Measurements from ENCODE around the gene PRIM2.
"Not testable (repeated sequence)": the region's sequence is repeated elsewhere in the genome, so short reads cannot be mapped to it uniquely, and the experiment has no call there.

PRIM2 gene

DNA sequence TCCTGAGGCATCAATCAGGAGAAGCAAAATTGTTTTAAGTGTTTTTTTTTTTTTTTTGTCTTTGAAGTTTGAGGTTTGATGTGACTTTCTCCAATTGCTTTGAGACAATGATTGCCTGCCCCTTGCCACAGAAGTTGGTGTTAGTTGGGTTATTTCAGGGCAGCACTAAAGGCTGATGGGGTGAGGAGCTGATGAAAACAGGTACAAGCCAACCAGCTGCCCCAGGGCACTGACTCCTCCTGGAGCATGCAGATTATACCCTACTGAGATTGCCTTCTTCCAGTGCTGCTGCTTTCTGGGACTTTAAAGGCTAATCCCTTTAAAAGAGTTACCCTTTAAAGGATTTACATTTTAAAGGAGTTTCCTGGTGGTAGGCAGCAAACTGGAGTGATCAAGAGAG is 172.5 kb downstream of the PRIM2 start:
- not testable (repeated sequence) for DNase-seq (ENCODE audit: extremely low read depth in 1 of 2, low read depth in 1 of 2)

DNA sequence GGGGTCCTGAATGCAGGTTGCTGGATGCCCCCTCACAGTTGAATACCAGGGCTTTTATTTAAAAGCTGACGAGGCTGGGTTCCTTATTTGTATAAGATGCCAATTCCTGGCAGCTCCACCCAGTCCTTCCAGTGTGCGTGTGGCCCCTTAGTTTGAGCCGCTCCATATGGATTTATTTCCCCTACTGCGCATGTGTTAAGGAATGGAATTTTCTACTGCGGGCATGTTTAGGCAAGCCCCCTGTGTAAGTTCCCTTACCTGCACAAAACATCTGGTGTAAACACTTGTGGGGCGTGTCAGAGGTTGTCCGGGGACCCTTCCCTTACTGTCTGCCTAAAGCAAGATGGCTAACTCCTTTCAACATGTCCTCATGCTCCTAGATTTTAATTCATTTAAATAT is 174.4 kb downstream of the PRIM2 start:
- DNase-seq (ENCODE audit: extremely low read depth in 1 of 2, low read depth in 1 of 2) = not testable (repeated sequence)

DNA sequence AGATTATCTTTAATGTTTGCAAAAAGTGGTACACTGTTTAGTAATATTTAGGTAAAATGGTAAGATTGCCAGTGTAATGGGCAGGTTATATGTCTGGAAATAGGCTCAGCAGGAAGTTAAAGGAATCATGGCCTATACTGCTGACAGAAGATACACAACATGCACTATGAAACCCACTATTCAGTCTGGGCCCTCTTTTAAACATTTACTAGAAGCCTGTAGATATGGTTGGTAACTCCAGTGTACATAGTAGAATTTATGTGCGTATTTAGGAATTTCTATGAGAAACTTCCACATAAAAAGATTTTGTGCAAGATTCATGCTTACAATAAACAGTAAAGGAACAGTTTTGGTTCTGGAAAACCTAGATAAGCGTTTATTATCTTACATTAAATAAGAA is 178.8 kb downstream of the PRIM2 start:
- DNase-seq (ENCODE audit: extremely low read depth in 1 of 2, low read depth in 1 of 2) = not testable (repeated sequence)

DNA sequence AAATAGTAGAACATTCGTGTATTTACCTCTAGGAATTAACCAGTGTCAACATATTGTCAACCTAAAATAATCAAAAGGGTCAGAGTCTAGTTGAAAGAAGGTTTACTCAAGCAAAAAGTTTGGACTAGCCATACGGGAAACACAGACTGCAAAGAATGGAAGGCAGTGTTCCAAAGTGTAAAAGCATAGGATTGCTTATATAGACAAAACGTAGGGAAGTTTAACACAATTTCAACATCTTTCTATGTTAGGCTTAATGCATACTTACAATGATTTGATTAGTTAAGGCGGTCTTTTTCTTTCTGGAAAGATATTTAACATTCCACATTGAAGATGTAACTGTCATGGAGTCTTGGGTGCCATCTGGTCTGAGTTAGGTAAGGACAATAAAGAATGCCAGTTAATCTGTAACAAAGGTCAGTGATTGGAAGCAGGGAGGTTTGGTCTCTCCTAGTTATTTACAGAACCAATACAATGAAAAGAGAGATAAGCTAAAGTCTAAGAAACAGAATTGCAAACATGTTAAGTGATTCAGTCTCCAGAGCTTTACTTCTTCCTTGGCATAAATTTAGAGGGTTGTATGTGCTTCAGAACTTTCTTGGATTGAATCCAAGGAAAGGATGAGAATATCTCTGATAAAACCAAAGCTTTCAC is 183.1 kb downstream of the PRIM2 start:
- not testable (repeated sequence) for DNase-seq (ENCODE audit: extremely low read depth in 1 of 2, low read depth in 1 of 2)

DNA sequence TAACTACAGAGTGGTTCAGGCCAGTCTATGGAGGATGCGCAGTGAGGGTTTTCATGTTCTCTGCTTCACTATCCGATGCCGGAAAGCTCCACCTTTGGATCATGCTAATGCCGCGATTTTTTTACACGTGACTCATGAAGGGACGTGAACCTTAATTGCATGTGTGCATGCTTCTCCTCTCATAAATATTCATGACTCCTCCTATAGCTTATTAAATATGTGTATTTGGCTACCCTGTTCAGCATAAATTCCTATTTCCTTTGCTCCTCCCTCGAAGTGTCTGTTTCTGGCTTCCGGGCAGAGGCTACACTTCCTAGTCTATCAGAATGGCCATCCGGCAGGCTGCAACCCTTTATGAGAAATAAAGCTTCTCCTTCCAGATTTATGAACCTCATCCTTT is 185.0 kb downstream of the PRIM2 start:
- not testable (repeated sequence) for DNase-seq (ENCODE audit: extremely low read depth in 1 of 2, low read depth in 1 of 2)

DNA sequence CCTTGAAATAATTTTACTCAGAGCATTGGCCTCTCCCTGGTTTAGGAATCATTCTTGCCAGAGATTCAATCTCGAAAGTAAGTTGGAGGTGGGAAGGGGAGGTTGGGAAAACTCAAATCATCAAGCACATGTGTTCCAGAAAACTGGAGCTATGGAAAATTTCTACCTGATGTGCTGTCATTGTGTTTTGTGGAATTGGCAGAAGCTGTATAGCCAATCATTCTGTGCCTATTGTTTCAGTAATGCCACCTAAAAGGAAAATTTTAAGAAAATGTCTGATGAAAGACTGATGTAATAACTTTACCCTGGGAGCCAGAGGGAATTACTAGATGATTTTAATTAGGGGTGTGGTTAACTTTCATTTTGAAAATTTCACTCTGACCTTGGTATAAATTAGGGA is 187.8 kb downstream of the PRIM2 start:
- not testable (repeated sequence) for DNase-seq (ENCODE audit: extremely low read depth in 1 of 2, low read depth in 1 of 2)

DNA sequence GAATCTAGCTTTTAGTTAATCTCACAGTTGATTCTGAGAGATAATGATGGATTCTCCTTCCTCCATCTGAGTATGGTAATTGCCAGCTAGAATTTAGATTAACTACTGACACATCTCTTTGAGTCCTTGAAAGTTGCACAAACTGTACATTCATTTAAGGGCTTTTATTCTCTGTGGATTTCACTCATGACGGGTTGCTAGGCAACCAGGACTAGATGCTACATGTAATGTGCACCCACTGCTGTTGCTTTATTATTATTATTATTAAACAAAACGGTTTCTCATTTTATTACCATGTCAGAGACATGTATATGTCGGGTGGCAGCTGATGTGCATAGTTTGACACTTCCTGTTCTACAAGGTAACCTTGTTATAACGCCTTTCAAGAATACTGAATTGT is 193.0 kb downstream of the PRIM2 start:
- DNase-seq (ENCODE audit: extremely low read depth in 1 of 2, low read depth in 1 of 2) = not testable (repeated sequence)

DNA sequence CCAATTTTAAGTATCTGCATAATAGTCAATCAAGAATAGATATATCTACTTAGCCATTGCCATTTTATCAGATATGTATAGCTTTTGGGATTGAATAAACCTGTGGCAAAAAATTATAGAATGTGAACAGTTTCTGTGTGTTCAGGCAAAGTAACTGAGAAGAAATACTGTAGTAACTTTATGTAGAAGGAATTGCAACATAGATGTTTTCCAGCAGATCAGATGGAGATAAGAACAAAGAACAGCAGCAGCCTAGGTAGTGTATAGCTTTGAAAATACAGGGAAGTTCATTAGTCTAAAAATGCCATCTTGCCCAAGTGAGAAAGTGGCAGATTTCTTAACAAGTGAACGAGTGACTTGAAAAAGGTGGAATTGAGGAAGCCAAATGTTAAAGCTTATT is 197.7 kb downstream of the PRIM2 start:
- not testable (repeated sequence) for DNase-seq (ENCODE audit: extremely low read depth in 1 of 2, low read depth in 1 of 2)

DNA sequence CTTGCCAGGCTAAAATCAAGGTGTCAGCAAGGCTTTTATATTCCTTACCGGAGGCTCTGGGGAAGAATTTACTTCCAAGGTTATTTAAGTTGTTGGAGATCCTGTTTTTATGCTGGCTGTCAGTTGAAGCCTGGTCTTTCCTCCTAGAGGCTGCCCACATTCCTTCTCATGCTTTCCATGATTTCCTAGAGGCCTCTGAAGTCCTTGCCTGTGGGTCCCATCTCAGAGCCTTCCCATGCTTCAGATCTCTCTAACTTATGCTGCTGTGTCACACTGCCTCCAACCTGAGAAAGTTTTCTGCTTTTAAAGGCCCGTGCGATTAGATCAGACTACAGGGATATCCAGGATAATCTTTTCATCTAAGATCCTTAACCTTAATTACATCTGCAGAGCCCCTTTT is 198.4 kb downstream of the PRIM2 start:
- not testable (repeated sequence) for DNase-seq (ENCODE audit: extremely low read depth in 1 of 2, low read depth in 1 of 2)

DNA sequence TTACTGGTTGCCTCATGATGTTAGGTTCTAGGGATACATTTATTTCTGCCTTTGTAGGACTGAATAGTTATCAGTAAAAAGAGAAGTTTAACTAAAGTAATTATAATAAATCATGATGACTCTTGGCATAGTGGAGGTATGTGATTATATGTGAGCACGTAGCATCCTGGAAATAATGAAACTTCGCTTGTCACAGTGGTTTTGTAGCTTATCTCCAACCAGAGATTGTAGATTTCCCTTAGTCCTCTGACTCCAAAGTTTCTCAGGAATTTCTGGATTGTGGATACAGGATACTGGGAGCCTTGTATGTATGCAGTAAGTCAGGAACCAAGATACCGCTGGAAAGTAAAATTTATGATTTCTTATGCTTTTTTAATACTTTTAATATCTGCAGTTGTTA is 199.3 kb downstream of the PRIM2 start:
- not testable (repeated sequence) for DNase-seq (ENCODE audit: extremely low read depth in 1 of 2, low read depth in 1 of 2)

DNA sequence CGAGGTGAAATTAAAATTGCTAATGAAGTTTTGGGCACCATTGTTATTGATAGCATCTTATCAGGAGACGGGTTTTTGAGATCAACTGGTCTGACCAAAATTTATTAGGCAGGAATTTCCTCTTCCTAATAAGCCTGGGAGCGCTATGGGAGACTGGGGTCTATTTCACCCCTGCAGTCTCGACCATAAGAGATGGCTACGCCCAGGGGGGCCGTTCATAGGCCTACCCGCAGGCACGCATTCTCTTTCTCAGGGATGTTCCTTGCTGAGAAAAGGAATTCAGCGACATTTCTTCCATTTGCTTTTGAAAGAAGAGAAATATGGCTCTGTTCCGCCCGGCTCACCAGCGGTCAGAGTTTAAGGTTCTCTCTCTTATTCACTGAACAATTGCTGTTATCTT is 201.8 kb downstream of the PRIM2 start:
- not testable (repeated sequence) for DNase-seq (ENCODE audit: extremely low read depth in 1 of 2, low read depth in 1 of 2)

DNA sequence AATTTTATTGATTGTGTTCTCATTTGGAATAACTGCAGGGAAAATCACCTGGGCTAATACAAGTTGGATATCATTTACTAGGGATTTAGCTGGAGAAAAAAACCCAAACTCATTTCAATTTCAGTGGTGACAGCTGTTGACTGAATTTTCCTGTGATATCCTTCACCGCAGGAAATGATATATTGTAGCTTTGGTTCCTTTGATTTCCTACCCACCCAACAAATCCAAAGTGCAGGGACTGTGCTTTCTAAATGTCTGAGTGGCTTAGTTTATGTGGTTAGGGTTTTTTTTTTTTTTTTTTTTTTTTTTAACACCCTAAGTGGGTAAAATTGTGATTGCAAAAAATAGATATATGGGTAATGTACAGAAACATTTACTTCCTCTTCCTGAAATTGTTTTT is 203.7 kb downstream of the PRIM2 start:
- DNase-seq (ENCODE audit: extremely low read depth in 1 of 2, low read depth in 1 of 2) = not testable (repeated sequence)

DNA sequence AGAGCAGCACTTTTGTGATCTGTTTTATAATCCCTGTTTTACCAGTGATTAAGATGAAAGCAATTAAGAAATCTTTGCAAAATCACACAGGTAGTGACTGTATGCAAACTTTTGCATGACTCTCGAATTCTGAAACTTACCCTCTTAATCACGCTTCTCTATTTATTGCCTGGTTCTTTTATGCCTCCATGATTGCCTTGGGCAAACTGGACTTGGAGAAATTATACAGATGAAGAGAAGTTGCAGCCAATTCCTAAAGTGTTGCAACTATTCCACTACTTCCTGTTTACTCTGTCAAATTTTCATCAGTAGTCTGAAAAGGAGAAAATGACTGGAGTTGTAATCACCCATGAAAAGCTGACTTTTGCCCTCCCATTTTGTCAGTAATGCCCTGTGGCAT is 205.8 kb downstream of the PRIM2 start:
- not testable (repeated sequence) for DNase-seq (ENCODE audit: extremely low read depth in 1 of 2, low read depth in 1 of 2)

DNA sequence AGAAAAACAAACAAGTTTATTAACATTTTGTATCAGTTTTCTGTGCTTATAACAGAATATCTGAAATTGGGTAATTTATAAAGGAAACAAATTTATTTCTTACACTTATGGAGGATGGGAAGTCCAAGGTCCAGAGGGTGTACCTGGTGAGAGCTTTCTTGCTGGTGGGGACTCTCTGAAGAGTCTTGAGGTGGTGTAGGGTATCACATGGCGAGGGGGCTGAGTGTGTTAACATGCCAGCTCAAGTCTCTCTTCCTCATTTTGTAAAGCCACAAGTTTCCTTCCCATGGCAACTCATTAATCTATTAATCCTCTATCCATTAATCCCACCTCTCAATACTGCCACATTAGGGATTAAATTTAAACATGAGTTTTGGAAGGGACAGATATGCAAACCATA is 212.3 kb downstream of the PRIM2 start:
- not testable (repeated sequence) for DNase-seq (ENCODE audit: extremely low read depth in 1 of 2, low read depth in 1 of 2)

DNA sequence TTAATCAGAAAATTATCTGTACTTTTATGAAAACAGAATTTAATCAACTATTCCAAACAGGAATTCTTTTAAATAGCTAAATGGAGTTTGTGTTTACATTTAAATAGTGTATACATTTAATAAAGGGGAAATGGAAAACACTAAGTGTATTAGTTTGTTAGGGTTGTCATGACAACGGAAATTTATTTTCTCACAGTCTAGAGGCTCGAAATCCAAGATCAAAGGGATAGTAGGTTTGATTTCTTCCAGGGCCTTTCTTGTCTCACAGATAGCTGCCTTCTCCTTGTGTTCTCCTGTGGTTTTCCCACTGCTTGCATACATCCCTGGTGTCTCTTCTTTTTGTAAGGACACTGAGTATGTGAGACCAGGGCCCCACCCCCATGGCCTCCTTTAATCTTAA is 215.2 kb downstream of the PRIM2 start:
- DNase-seq (ENCODE audit: extremely low read depth in 1 of 2, low read depth in 1 of 2) = not testable (repeated sequence)

DNA sequence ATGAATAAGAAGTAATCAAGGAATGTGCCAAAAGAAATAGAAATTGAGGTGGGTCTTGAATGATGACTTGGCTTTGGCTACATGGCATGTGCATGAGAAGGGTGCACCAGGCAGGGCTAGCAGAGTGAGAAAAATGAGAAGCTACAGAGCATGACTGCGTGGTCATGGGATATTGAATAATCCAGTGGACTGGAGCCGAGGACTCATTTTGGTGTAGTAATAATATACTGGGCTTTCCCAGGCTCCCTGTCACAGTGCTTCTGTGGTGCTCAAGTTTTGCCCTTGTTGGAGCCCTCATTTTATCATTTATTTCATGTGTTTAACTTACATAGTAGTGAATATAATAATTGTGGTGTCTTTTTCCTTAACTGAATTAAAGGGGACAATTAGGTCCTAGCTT is 217.7 kb downstream of the PRIM2 start:
- DNase-seq (ENCODE audit: extremely low read depth in 1 of 2, low read depth in 1 of 2) = not testable (repeated sequence)

DNA sequence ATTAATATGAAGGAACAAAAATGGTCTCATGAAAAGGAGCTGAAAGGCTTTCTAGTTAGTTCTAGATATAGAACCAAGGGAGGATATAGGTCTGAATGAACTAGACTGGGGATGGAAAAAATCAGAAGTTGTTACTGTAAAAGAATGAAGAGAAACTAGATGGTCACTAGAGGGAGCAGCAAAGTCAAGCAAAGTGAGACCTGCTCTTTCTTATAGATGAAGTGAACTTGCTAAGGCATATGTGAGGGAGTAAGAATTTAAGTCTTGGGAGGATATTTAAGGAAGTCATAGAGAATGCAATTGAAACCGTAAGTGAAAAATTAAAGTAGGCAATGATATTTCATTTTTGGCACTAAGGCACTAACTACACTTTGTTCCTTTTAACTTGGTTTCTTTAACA is 218.6 kb downstream of the PRIM2 start:
- DNase-seq (ENCODE audit: extremely low read depth in 1 of 2, low read depth in 1 of 2) = not testable (repeated sequence)

DNA sequence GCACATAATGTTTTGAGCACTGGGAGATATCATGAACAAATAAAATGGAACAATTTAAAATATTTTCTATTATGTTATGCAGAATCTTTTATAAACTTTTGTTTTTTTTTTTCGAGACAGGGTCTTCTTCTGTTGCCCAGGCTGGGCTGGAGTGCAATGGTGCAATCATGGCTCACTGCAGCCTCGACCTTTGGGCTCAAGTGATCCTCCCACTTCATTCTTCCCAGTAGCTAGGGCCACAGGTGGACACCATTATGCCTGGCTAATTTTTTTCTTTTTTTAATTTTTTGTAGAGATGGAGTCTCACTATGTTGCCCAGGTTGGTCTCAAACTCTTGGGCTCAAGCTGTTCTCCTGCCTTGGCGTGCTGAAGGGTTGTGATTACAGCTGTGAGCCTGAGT is 220.5 kb downstream of the PRIM2 start:
- not testable (repeated sequence) for DNase-seq (ENCODE audit: extremely low read depth in 1 of 2, low read depth in 1 of 2)

DNA sequence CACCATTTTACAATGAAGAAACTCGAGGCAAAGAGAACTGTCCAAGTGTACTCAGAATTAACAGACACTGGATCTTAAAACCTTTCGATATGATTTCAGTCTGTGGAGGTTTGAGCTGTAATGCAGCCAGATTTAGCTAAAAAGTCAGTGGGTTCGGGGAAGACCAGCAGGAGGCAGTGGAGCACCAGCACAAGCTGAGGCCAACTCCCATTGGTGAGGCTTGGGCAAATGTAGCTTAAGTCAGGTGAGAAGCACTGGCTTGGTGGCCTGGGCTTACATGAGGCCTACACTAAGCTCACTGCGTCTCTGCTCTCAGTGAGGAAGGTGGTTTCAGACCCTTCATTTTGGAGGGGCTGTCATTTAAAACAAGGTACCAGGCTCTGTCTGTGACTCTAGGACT is 234.5 kb downstream of the PRIM2 start:
- not testable (repeated sequence) for DNase-seq (ENCODE audit: extremely low read depth in 1 of 2, low read depth in 1 of 2)

DNA sequence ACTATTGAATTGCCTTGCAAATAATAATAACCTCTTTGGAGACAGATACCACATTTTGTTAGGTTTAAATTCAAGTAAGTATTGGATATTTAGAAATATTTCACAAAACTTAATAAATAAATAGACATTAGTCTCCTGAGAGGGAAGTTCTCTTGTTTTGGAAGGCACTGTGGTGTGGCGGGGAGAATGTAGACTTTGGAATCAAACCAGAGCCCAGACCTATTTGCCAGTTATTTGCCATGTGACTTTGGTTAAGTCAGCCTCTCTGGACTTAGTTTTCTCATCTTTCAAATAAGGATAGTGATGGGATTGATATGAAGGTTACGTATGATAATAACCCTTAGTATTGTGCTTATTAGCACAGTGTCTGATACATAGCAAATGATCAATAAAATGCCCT is 240.4 kb downstream of the PRIM2 start:
- DNase-seq (ENCODE audit: extremely low read depth in 1 of 2, low read depth in 1 of 2) = not testable (repeated sequence)

DNA sequence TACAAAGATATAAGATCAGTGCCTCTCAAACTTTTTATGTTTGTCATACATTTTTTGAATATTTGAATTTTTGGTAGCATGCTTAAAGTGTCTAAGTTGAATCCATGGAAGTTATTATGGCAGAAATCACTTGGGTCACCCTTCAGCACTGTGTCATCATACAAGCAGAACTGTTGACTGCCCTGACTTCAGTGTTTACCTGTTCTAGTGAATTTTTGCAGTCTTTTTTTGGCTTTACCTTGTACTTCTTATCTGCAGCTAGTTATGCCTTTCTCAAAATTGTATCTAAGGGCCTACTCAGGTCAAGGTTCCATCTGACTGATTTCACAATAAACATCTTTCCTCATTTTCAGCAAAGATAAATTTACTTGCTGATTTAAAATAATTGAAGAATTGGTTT is 241.7 kb downstream of the PRIM2 start:
- DNase-seq (ENCODE audit: extremely low read depth in 1 of 2, low read depth in 1 of 2) = not testable (repeated sequence)

DNA sequence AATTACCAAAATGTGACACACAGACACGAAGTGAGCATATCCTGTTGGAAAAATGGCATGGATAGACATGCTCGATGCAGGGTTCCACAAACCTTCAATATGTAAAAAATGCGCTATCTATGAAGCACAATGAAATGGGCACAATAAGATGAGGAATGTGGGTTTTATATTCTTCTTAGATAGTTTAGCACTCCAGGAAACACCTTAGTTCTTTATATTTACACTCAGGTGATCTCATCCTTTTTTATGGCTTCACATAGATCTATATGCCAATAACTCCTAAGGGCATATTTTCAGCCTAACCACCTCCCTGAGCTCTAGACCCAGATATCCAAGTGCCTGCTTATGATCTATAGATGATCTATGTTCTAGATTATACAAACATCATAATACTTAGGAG is 244.8 kb downstream of the PRIM2 start:
- DNase-seq (ENCODE audit: extremely low read depth in 1 of 2, low read depth in 1 of 2) = not testable (repeated sequence)

DNA sequence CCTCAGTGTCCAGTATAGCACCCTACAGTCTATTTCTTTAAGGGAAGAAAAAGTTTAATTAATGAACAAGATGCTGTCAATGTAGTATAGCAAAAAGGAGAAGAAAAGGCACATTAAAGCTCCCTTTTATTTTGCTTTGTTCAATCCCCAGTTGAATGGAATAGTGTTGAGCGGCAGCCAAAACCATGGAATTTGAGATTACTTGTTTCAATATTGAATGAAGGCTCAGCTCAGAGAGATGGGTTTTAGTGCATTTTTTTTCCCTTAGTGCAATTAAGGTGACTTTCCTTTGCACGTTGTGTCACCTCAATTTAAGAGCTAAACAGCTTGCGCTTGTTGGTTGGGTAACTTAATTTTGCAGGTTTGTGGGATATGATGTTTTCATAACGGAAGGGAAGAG is 254.7 kb downstream of the PRIM2 start:
- DNase-seq (ENCODE audit: extremely low read depth in 1 of 2, low read depth in 1 of 2) = not testable (repeated sequence)

Measured in activated CD8-positive, alpha-beta memory T cell treated with anti-CD3 and anti-CD28 coated beads for 1 hour (primary cell).